NCI-H526 (cell line): Measurements from ENCODE around the gene EIF1.
"Not testable (repeated sequence)": the region's sequence is repeated elsewhere in the genome, so short reads cannot be mapped to it uniquely, and the experiment has no call there.

ENCODE experiments used
- DNase-seq, 2 experiments: peaks; one replicate each; lab custom pipeline; 2025; lab: John Stamatoyannopoulos, UW

Gene EIF1

GRCh38 chr17:41688641-41689496 is at the start of gene EIF1:
EIF1 (plus strand) TSS chr17:41688885; CDS start chr17:41689039, 154 bp downstream.
- peak; percentile 99 to 100 for DNase-seq

- no peak for DNase-seq
These were observed 49.7 kb upstream of the EIF1 start for GRCh38 chr17:41638941-41639340.

- DNase-seq: no peak
These were observed 48.9 kb upstream of the EIF1 start for GRCh38 chr17:41639492-41640473.

DNA sequence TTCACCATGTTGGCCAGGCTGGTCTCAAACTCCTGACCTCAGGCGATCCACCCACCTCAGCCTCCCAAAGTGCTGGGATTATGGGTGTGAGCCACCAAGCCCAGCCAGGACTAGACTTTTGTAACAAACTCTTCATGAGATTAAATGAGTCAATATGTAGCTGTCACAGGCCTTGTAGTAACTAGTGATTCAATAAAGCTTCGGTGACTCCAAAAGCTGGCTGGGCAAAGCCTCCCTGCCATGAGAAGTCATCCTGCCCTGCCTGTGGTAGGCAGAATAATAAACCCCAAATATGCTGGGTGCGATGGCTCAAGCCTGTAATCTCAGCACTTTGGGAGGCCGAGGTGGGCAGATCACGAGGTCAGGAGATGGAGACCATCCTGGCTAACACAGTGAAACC is 48.1 kb upstream of the EIF1 start:
- DNase-seq: not testable (repeated sequence)

- DNase-seq: no peak
These were observed 46.2 kb upstream of the EIF1 start for GRCh38 chr17:41642252-41643156.

DNA sequence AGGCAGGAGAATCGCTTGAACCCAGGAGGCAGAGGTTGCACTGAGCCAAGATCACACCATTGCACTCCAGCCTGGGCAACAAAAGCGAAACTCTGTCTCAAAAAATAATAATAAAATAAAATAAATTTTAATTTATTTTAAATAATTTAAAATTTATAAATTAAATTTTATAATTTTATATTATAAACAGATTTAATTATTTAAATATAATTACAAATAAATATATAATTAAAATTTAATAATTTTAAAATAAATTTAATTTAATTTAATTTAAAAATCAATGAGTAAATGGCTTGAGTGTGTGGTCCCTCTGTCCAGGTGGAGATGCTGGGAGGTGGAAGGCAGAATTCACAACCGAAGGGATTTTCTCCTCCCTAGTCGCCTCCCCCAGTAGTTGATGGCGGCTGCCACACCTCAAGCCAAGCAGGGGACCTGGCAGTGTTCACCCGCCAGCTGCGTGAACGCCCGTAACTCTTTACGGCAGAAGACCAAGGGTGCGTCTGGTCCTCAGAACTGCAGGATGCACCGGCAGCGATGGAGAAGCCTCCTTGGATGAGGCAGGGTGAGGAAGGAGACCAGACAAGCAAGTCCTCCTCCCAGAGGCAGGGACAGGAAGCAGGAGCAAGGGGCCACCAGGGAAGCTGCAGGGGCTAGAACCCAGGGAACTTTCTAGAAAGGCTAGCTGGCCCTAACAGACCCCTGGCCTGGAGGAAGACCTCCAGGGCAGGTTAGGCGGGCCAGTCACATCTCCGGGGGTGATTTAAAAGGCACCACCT is 41.5 kb upstream of the EIF1 start:
- DNase-seq: no peak

- DNase-seq: peak; percentile 64 to 93
These were observed 40.7 kb upstream of the EIF1 start for GRCh38 chr17:41647940-41648410.

DNA sequence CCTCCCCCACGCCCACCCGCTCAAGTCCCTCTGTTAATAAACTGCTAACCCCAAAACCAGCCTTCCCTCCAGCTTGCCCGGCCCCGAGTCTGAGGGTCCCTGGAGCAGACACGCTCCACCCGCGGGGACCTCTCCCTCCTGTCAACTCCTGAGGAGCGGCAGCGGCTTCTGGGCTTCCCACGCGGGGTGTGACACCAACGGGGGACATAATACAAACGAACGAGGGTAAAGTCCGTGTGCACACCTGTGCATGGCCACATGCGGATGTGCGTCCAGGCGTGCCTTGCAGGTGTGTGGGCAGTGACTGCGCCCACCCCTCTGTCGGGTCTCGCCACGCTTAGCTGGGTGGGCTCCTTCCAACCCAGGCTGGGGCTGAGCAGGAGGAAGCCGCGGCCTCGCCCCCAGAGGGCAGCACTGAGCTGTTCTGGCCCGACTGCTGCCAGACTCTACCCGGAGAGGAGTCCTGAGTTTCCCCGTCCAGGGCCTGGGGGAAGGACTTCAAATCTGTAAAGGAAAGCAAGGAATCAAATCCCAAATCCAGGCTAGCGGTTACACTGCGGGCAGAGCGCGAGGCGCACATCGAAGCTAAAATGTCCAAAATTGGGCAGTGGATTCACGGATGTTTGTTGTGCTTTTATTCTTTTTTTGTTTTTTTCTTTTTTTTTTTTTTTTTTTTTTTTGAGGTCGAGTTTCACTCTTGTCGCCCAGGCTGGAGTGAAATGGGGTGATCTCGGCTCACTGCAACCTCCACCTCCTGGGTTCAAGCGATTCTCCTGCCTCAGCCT is 40.1 kb upstream of the EIF1 start:
- DNase-seq: peak; percentile 66 to 91

DNA sequence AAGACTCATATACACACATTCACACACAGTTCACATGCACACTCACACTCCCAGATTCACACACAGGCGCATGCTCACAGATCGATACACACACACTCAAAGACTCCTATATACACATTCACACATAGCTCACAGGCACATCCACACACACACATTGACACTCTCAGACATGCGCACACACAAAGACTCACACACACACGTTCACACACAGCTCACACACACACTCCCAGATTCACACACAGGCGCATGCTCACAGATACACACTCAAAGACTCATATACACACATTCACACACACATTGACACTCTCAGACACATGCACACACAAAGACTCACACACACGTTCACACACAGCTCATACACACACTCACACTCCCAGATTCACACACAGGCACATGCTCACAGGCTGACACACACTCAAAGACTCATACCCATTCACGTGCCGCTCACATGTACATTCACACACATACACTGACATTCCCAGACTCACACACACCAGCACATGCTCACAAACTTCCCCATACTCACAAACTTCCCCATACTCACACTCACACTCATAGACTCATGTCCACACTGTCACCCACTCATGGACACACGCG is 38.7 kb upstream of the EIF1 start:
- no peak for DNase-seq

DNA sequence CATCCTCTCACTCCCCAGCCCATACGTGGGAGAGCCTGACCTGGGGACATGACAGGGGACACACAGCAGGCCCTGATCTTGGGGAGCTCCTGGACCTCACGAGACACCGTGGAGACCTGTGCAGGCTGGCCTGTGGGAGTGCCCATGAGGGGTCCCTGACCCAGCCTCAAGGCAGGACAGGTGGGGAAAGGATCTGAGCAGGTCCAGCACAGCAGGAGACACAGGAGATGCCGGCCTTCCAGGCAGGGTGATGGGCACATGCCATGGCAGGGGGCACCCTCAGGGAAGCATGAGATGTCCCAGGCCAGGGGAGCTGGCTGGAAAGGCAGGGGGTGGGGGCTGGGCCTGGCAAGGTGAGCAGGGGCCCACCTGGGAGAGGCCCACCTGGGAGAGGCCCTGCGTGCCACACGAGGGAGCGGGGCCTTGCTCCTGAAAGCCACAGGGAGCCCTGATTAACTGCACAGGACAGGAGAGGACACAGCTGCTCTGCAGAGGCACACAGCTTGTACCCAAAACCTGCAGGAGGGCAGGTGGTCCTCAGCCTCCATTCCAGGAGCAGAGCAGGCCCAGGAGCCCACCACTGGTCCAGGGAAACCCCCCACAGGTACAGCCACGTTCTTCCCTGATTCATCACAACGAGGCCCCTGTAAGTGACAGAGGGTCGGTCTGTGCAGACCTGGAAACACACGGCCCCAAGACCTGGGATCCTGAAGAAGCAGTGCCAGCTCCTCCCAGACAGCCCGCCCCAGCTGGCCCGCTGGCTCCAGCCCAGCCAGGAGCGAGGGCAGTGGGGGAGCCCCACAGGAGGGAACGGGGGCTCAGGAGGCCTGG is 37.7 kb upstream of the EIF1 start:
- no peak for DNase-seq

- no peak for DNase-seq
These were observed 36.8 kb upstream of the EIF1 start for GRCh38 chr17:41651625-41652460.

- DNase-seq: no peak
These were observed 36.2 kb upstream of the EIF1 start for GRCh38 chr17:41652461-41652970.

DNA sequence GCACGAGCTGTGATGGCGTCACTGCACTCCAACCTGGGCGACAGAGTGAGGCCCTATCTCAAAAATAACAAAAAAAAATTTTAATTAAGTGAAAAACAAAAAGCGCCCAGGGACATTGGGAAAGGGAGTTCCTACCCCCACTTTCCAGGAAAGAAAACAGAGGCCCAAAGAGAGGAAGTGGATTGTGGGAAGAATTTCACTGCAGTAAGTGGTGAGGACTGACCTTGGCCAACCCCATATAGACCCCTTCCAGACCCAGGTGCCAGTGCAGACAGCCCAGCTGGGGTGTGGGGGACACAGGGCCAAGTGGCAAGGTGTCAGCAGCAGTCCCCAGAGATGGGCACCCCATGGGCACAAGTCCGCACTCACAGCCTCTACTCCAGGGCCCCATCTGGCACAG is 35.3 kb upstream of the EIF1 start:
- no peak for DNase-seq

DNA sequence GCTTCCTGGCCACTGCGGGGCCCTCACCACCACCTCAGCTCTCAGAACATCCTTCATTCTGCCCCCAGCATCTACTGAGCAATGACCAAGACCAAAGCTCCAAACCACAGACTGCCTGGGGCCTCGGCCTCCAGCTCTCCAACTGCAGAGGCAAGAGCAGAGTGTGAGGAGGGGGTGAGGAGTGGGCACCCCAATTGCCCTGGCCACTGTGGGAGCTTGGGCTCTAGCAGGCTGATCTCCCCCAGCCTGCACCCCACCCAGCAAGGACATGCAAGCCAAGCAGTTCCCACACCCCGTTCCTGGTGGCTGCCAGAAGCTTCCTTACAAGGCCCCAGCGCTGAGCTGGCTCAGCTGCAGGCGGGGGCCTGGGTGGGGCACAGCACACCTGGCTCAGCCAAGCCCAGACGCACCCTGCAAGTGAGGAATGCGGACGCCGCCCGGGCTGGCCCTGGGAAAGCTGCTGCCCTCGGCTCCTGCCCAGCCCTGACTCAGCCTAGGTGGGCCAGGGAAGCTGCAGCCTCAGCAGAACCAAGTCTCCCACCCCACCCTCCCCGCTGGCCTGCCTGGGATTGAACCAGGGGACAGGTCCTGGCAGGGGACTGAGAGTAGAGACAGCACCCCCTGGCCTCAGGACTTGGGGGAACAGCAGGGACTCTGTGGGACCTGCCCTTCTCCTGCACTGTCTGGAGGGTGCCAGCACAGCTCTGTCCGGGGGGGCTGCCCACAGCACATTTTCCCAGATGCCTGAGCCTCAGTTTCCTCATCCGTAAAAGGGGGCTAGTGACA is 34.6 kb upstream of the EIF1 start:
- peak in 1 of 2 experiments; percentile 73 for DNase-seq

DNA sequence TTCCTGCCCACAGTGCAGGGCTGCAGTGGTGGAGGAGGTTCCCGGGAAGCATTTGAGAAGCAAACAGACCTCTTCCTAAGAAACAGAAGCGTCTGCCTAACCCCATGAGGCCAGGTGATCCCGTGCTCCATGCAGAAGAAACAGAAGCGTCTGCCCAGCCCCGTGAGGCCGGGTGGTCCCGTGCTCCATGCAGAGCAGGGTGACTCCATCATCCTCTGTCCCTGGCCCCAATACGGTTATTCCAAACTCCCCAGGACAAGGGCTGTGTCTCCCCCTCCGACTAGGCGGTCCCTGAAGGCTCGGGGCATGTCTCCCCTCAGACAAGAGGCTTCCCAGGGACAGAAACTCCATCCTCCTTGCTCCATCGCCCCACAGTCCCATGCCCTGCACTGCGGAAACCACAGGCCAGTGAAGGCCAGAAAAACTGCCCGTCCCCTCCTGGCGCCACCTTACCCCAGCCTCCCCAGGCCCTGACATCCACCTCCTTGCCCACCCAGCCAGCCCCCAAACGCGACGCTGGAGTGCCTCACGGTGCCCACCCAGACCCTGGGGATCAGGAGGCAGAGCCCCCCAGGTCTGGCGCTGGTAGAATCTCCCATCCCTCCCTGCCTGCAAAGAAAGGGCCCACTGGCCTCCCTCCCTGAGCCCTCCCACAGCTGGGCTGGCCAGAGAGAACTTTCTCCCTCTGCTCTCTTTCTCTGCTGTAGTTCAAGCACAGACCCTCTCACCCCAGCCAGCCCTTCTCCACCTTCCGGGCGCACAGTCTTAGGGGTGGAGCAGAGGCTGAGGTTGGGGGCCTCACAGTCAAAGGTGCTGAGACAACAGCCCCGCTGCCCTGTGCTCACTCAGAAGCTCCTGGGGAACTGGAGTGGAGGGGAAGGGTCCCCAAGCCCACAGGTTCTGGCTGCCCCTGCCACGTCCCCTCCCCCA is 33.7 kb upstream of the EIF1 start:
- no peak for DNase-seq
